Heart left ventricle (tissue), 16 donors: ENCODE measurements around the gene C4BPB. TPM values are rescaled to one million over a fixed set of nuclear protein-coding genes. Genes with fewer than 3 reads are reported as not detected.
A peak's percentile ranks its signal among the peaks of the same experiment; 100 is the strongest.
"Not testable (repeated sequence)": the region's sequence is repeated elsewhere in the genome, so short reads cannot be mapped to it uniquely, and the experiment has no call there.

Experiments
- ATAC-seq, 4 donors: fragments of 200-7000 bp; cut with Tn5 transposase; one replicate each; pipeline ENCODE4 v1.9.1; 2020 to 2022; ENCODE audit warnings: moderate library complexity in 4 of 4, mild to moderate bottlenecking in 3 of 4, moderate number of reproducible peaks in 1 of 4
- DNase-seq, 5 donors: peaks; one replicate each; pipeline ENCODE4 v3.0.0-alpha.2; 2020
- H3K27ac ChIP-seq, 12 donors: fragments of 200-600 bp; sonication (generic) in 4 of 12; one replicate each; pipeline versions ENCODE4 v1.5.0 to v1.8.0; 2016 to 2022; ENCODE audit warnings: mild to moderate bottlenecking in 2 of 12
- H3K27me3 ChIP-seq, 9 donors: fragments of 200-600 bp; sonication (generic) in 2 of 9; one replicate each; pipeline versions ENCODE4 v1.5.1 to v1.8.0; 2016 to 2022; ENCODE audit warnings: mild to moderate bottlenecking in 3 of 9
- H3K36me3 ChIP-seq, 9 donors: fragments of 200-600 bp; sonication (generic) in 2 of 9; one replicate each; pipeline versions ENCODE4 v1.5.0 to v1.8.0; 2018 to 2022; ENCODE audit warnings: mild to moderate bottlenecking in 2 of 9
- H3K4me1 ChIP-seq, 12 donors: fragments of 200-600 bp; sonication (generic) in 4 of 12; one replicate each; pipeline versions ENCODE4 v1.5.0 to v1.8.0; 2016 to 2022; ENCODE audit warnings: mild to moderate bottlenecking in 3 of 12
- H3K4me3 ChIP-seq, 12 donors: fragments of 200-600 bp; sonication (generic) in 4 of 12; one replicate each; pipeline versions ENCODE4 v1.5.0 to v1.8.0; 2017 to 2022; ENCODE audit warnings: mild to moderate bottlenecking in 9 of 12, moderate library complexity in 4 of 12
- H3K9me3 ChIP-seq, 12 donors: fragments of 200-600 bp; sonication (generic) in 4 of 12; one replicate each; pipeline versions ENCODE4 v1.5.0 to v1.8.0; 2016 to 2022; ENCODE audit warnings: mild to moderate bottlenecking in 1 of 12
- CTCF ChIP-seq, 12 donors: fragments of 200-600 bp; sonication (generic) in 4 of 12; IDR thresholded peaks; one replicate each; pipeline versions ENCODE4 v1.5.0 to v1.8.0; 2018 to 2022; ENCODE audit warnings: antibody characterized with exemption in 12 of 12, mild to moderate bottlenecking in 5 of 12
- POLR2A ChIP-seq, 2 donors: fragments of 450-650 bp; IDR thresholded peaks; one replicate each; pipeline ENCODE4 v1.6.1; 2017; ENCODE audit warnings: antibody characterized with exemption in 2 of 2, mild to moderate bottlenecking in 2 of 2, moderate library complexity in 2 of 2
- WGBS, 4 donors: extraction: QIAGEN DNeasy Blood & Tissue Kit in 2 of 4; methylation state at CpG; one replicate each; pipeline versions ENCODE4 v1.1.5 to v1.1.7; 2013 to 2018; 5-methylcytosine and 5-hydroxymethylcytosine counted together
- intact Hi-C, 10 donors: fragments of 100-400 bp; cut with DNase I; formaldehyde crosslinking; loops; one replicate each; pipeline versions ENCODE4 v1.11.1 to v1.14.2; 2022
- long read RNA-seq, 3 donors: library from polyadenylated mRNA; unstranded; transcript quantifications; one replicate each; pipeline ENCODE4 v2.0.0, GENCODE V29; 2020 to 2021
- polyA plus RNA-seq, 2 donors: library from polyadenylated mRNA; stranded (reverse); fragments of 200-250 nt; gene quantifications; one replicate each; pipeline ENCODE4 v1.2.3, GENCODE V29; 2013
- total RNA-seq, 9 donors: library from RNA; depleted of rRNA in 2 of 9; stranded (reverse); fragments of >200 nt in 2 of 9; fragmentation: NEBNext Ultra II Directional in 3 of 9; extraction: Animal tissue kit (Norgen Biotek cat#: 25700) in 3 of 9; gene quantifications; one replicate each; pipeline versions ENCODE4 v1.1.0 to v1.2.4, GENCODE V29; 2016 to 2023
- donor health status: ischemic (EF 13 %, LVEDD 7.1; RV severe dilation, severe dysfunction).
- donor health status: healthy with polysubstance abuse.
- donor health status: DM: no; HTN: yes; CAD: no.
- donor health status: DM: no; HTN: no; CAD: no.
- donor health status: ischemic (EF 25% LVEDD 6.9; RV normal size, moderate dysfunction).
- donor health status: ischemic (EF 25% LVEDD 5.7; RV mildly dilated, moderate dysfunction).
- donor health status: healthy.
- donor health status: DM: yes; HTN: yes; CAD: no.
- donor health status: ischemic (EF 35%, LVEDD 5.7; RV mildly dilated, moderate dysfunction).
- donor health status: nonischemic (EF 11% LVEDD 7.7; RV severe dilation, severe dysfunction).
- donor health status: DM: yes; HTN: yes; CAD: no.
- donor health status: PGD.
- donor health status: ischemic (EF 29% LVEDD 5.4; RV normal size, mild dysfunction).
- donor health status: nonischemic (EF 23%, LVEDD 6.1; RV moderate dilation, normal function).

Gene C4BPB
- 1 to 10 TPM in 2 of 9 donors, under 1 TPM in 1, not detected in 6; 0.20 to 3.3 (median 1.3) TPM for total RNA-seq
- polyA plus RNA-seq = not detected
- long read RNA-seq, donor 1 = 0 reads
- long read RNA-seq, donor 2 = 0 reads
- long read RNA-seq, donor 3 = 0 reads

GRCh38 chr1:207088701-207089626 is at the start of gene C4BPB:
C4BPB (plus strand) TSS chr1:207088860; CDS start chr1:207089532, 672 bp downstream.
- Histone ChIP-seq H3K36me3 (no peaks in the 10 kb centered on the region), H3K9me3 (no peaks in the 10 kb centered on the region), H3K27ac (no peak within 1 kb of the TSS), H3K4me1 (peaks cover 0 to 13% (median 0%) of the 10 kb centered on the region in 12 donors), H3K4me3 (no peak within 1 kb of the TSS), H3K27me3 (no peaks in the 10 kb centered on the region)
- 78 to 85% (median 81%) methylated on average over 9 of the region's 9 CpGs for WGBS, 4 donors
- TF ChIP-seq CTCF (IDR thresholded peaks at IDR 0.05) = no peak
- no peak for TF ChIP-seq POLR2A (IDR thresholded peaks at IDR 0.05)
- ATAC-seq (peak in 3 of 4 donors; percentile 40 to 47 (median 46)), DNase-seq (no peak)
- intact Hi-C loops = loop anchor here in 5 of 10 donors (2.0 to 10.0 kb wide), 4 partner anchors 236 to 408 kb away; partner anchors contain the start of genes CR1 (in 3 of the 5) and CD55 (in 1 of the 5)

- 50 to 68% (median 60%) methylated on average over 4 of the region's 4 CpGs for WGBS, 4 donors
- Histone ChIP-seq H3K27me3 (no peaks in the 10 kb centered on the region), H3K4me3 (no peak overlapping the region), H3K27ac (peak overlapping the region in 6 of 12 donors; percentile 4 to 54 (median 30)), H3K4me1 (peaks cover 0 to 20% (median 3%) of the 10 kb centered on the region in 12 donors), H3K36me3 (peaks cover 0 to 11% (median 0%) of the 10 kb centered on the region in 9 donors), H3K9me3 (no peaks in the 10 kb centered on the region)
- no peak for TF ChIP-seq POLR2A (IDR thresholded peaks at IDR 0.05)
- no peak for TF ChIP-seq CTCF (IDR thresholded peaks at IDR 0.05)
- intact Hi-C loops = no loop called here
- peak; percentile 78 to 85 (median 84) for ATAC-seq
- no peak for DNase-seq
Measured at GRCh38 chr1:207039380-207040180, 49.1 kb upstream of the C4BPB start.

GRCh38 chr1:207040181-207040533 is 48.5 kb upstream of the C4BPB start:
- Histone ChIP-seq H3K4me3 (no peak overlapping the region), H3K9me3 (no peaks in the 10 kb centered on the region), H3K36me3 (peaks cover 0 to 15% (median 0%) of the 10 kb centered on the region in 9 donors), H3K27me3 (no peaks in the 10 kb centered on the region), H3K27ac (peak overlapping the region in 6 of 12 donors; percentile 4 to 54 (median 30)), H3K4me1 (peaks cover 0 to 23% (median 6%) of the 10 kb centered on the region in 12 donors)
- DNase-seq (no peak), ATAC-seq (no peak)
- TF ChIP-seq CTCF (IDR thresholded peaks at IDR 0.05) (no peak), POLR2A (IDR thresholded peaks at IDR 0.05) (no peak)
- intact Hi-C loops = no loop called here
- 60 to 71% (median 68%) methylated on average over 3 of the region's 3 CpGs for WGBS, 4 donors

- intact Hi-C loops, ATAC-seq, H3K27me3 ChIP-seq, DNase-seq, H3K27ac ChIP-seq, H3K4me3 ChIP-seq, H3K9me3 ChIP-seq: not testable (repeated sequence)
- Histone ChIP-seq H3K36me3 (peaks cover 0 to 27% (median 0%) of the 10 kb centered on the region in 9 donors), H3K4me1 (peaks cover 0 to 35% (median 16%) of the 10 kb centered on the region in 12 donors)
- 90 to 98% (median 95%) methylated on average over 2 of the region's 2 CpGs for WGBS, 4 donors
Measured at GRCh38 chr1:207041397-207041796, 47.3 kb upstream of the C4BPB start.
